DND-41 (cell line): ENCODE measurements around the gene MAN1A1.

Source experiments
- EZH2 ChIP-seq: IDR thresholded peaks from 3 replicates; pipeline ENCODE4 v1.6.1; 2012; ENCODE audit warnings: borderline replicate concordance, low read depth, mild to moderate bottlenecking, moderate library complexity, low read length, inconsistent platforms; ENCODE audit not compliant: severe bottlenecking
- TF ChIP-seq, protein P1 (sequence below): IDR thresholded peaks from 2 replicates; pipeline ENCODE4 v1.5.1; 2012; ENCODE audit warnings: borderline replicate concordance, low read length, moderate library complexity, mild to moderate bottlenecking; ENCODE audit not compliant: poor library complexity, severe bottlenecking; ENCODE audit errors: extremely low read depth

DNA sequence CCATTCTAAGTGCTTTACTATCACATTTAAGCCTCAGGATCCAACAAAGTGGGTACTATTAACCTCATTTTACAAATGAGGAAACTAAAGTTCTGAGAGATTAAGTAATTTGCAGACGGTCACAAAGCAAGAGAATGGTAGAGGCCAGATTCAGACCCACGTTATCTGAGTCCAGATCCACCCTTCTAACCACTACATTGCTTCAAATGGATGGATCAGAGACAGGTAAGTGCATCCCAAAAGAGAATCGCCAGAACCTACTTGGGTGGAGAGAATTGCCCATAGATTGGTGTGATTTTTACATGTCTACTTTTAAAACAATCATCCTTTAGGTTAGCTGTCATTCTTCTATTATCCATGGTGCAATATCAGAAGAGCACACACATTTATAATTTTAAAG is 7.1 kb downstream of the MAN1A1 start:
- TF ChIP-seq, protein P1, sequence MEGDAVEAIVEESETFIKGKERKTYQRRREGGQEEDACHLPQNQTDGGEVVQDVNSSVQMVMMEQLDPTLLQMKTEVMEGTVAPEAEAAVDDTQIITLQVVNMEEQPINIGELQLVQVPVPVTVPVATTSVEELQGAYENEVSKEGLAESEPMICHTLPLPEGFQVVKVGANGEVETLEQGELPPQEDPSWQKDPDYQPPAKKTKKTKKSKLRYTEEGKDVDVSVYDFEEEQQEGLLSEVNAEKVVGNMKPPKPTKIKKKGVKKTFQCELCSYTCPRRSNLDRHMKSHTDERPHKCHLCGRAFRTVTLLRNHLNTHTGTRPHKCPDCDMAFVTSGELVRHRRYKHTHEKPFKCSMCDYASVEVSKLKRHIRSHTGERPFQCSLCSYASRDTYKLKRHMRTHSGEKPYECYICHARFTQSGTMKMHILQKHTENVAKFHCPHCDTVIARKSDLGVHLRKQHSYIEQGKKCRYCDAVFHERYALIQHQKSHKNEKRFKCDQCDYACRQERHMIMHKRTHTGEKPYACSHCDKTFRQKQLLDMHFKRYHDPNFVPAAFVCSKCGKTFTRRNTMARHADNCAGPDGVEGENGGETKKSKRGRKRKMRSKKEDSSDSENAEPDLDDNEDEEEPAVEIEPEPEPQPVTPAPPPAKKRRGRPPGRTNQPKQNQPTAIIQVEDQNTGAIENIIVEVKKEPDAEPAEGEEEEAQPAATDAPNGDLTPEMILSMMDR = no peak
- TF ChIP-seq EZH2 = no peak
